ENCODE results near the gene GPX5. TPM values are rescaled to one million over a fixed set of nuclear protein-coding genes. Genes with fewer than 3 reads are reported as not detected.

Gene GPX5
- total and polyA plus RNA-seq, 2 experiments from 2014 or later, result not detected

GRCh38 chr6:28553384-28553985 lies 27.8 kb downstream of the GPX5 start:
- Histone ChIP-seq H3K9me2 (ENCODE audit: insufficient read depth) (0 out of 2 replicates have a peak, but pooled peaks cover 4% of the 10 kb centered on the region), H3F3A (replicated peaks; ENCODE audit: low read depth) (0 out of 2 replicates have a peak, but pooled peaks cover 2% of the 10 kb centered on the region), H3K4me2 (peak overlapping the region; percentile 90), H3K4me1 (ENCODE audit: insufficient read depth) (peaks cover 2% of the 10 kb centered on the region), H3K4me3 (peak overlapping the region; percentile 70), H2AFZ (peak overlapping the region; percentile 97), H3K79me2 (replicated peaks; ENCODE audit: insufficient read depth) (no peaks in the 10 kb centered on the region), H3K27me3 (ENCODE audit: insufficient read depth) (peaks cover 62% of the 10 kb centered on the region), H3K36me3 (ENCODE audit: insufficient read depth) (no peaks in the 10 kb centered on the region), H3K27ac (ENCODE audit: low read depth) (no peak overlapping the region), H4K20me1 (replicated peaks; ENCODE audit: insufficient read depth) (no peaks in the 10 kb centered on the region)
- no peaks in the 10 kb centered on the region for H3K9me3 Mint-ChIP-seq
- TF ChIP-seq CREB1 (CRISPR knock-in tag; IDR thresholded peaks at IDR 0.05; ENCODE audit: low read depth), result no peak
- no peak for TF ChIP-seq ZNF114 (CRISPR knock-in tag; IDR thresholded peaks at IDR 0.05)
- TF ChIP-seq CTCF (conservative IDR thresholded peaks at IDR 0.05; ENCODE audit: low read depth in 2 of 2), result no peak
- no peak for TF ChIP-seq STAT1 (IDR thresholded peaks at IDR 0.05; ENCODE audit: unreplicated experiment)
- TF ChIP-seq POLR2AphosphoS5 (IDR thresholded peaks at IDR 0.05; ENCODE audit: low read depth), result no peak
- TF ChIP-seq EZH2phosphoT487 (IDR thresholded peaks at IDR 0.05; ENCODE audit: unreplicated experiment), result no peak
- no peak for TF ChIP-seq EZH2 (IDR thresholded peaks at IDR 0.05; ENCODE audit: low read depth, unreplicated experiment)
- H3K36me3 Mint-ChIP-seq (ENCODE audit: low read depth), result no peaks in the 10 kb centered on the region
- H3K4me1 Mint-ChIP-seq, result peaks cover 11% of the 10 kb centered on the region; the same call in 2 of the 3 replicates
- ATAC-seq (no peak), DNase-seq (ENCODE audit: low spot score) (no peak)
- peak overlapping the region; percentile 75 for H3K4me3 Mint-ChIP-seq
- peaks cover 11% of the 10 kb centered on the region for H3K27me3 Mint-ChIP-seq (ENCODE audit: insufficient read depth, low read depth, poor library complexity)
- no peak overlapping the region for H3K27ac Mint-ChIP-seq

GRCh38 chr6:28553986-28554881 lies 28.6 kb downstream of the GPX5 start:
- H3K4me1 Mint-ChIP-seq, result peaks cover 11% of the 10 kb centered on the region; the same call in 2 of the 3 replicates
- peak; percentile 62 for ATAC-seq
- peaks cover 11% of the 10 kb centered on the region for H3K27me3 Mint-ChIP-seq (ENCODE audit: insufficient read depth, low read depth, poor library complexity)
- H4K20me1 ChIP-seq (replicated peaks; ENCODE audit: insufficient read depth), result no peaks in the 10 kb centered on the region
- no peaks in the 10 kb centered on the region for H3K36me3 ChIP-seq (ENCODE audit: insufficient read depth)
- peak overlapping the region; percentile 75 for H3K4me3 Mint-ChIP-seq
- H3K9me2 ChIP-seq (ENCODE audit: insufficient read depth), result 0 out of 2 replicates have a peak, but pooled peaks cover 4% of the 10 kb centered on the region
- H3K36me3 Mint-ChIP-seq (ENCODE audit: low read depth), result no peaks in the 10 kb centered on the region
- H3K4me3 ChIP-seq, result peak overlapping the region; percentile 70
- no peaks in the 10 kb centered on the region for H3K79me2 ChIP-seq (replicated peaks; ENCODE audit: insufficient read depth)
- no peaks in the 10 kb centered on the region for H3K9me3 Mint-ChIP-seq
- H3K27me3 ChIP-seq (ENCODE audit: insufficient read depth), result peaks cover 62% of the 10 kb centered on the region
- peak overlapping the region; percentile 90 for H3K4me2 ChIP-seq
- no peak overlapping the region for H3K27ac Mint-ChIP-seq
- peak; percentile 63 for DNase-seq (ENCODE audit: low spot score)
- H3K27ac ChIP-seq (ENCODE audit: low read depth), result no peak overlapping the region
- H3F3A ChIP-seq (replicated peaks; ENCODE audit: low read depth), result 0 out of 2 replicates have a peak, but pooled peaks cover 2% of the 10 kb centered on the region
- peak overlapping the region; percentile 97 for H2AFZ ChIP-seq
- peaks cover 2% of the 10 kb centered on the region for H3K4me1 ChIP-seq (ENCODE audit: insufficient read depth)
- TF ChIP-seq STAT1 (IDR thresholded peaks at IDR 0.05; ENCODE audit: unreplicated experiment) (no peak), JUNB (IDR thresholded peaks at IDR 0.05; ENCODE audit: unreplicated experiment) (no peak), REST (IDR thresholded peaks at IDR 0.05; ENCODE audit: unreplicated experiment) (no peak), ZNF331 (CRISPR knock-in tag; IDR thresholded peaks at IDR 0.05; ENCODE audit: low read depth) (no peak), NANOG (IDR thresholded peaks at IDR 0.05; ENCODE audit: borderline replicate concordance) (no peak)

All from GM23338 (cell line).